ENCODE measurements around the gene SENP1. TPM values are rescaled to one million over a fixed set of nuclear protein-coding genes. Genes with fewer than 3 reads are reported as not detected.

Gene SENP1
- total and polyA plus RNA-seq, 8 donors: 1.9 to 8.9 (median 7.0) TPM

DNA sequence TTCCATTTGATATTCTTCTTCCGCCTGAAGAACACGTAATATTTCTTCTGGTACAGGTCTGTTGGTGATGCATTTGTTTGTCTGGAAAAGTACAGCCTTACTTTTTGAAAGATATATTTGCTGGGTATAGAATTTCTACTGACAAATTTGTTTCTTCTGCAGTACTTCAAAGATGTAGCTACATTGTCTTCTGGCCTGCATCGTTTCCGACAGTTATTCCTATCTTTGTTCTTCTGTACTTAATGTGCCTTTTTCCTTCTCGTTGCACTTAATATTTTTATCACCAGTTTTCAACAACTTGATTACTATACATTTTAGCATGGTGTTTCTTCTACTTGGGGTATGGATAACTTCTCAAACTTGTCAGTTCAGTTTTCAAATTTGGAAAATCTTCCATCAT is 47.1 kb downstream of the SENP1 start:
- Histone ChIP-seq H3K27ac (no peak overlapping the region), H3K27me3 (no peaks in the 10 kb centered on the region), H3K4me3 (no peak overlapping the region), H3K36me3 (peaks cover 0 to 36% (median 14%) of the 10 kb centered on the region in 3 donors), H3K4me1 (no peaks in the 10 kb centered on the region), H3K9me3 (no peaks in the 10 kb centered on the region)
- 97 to 98% methylated on average over 5 of the region's 5 CpGs for WGBS, 2 donors
- TF ChIP-seq, protein P1, sequence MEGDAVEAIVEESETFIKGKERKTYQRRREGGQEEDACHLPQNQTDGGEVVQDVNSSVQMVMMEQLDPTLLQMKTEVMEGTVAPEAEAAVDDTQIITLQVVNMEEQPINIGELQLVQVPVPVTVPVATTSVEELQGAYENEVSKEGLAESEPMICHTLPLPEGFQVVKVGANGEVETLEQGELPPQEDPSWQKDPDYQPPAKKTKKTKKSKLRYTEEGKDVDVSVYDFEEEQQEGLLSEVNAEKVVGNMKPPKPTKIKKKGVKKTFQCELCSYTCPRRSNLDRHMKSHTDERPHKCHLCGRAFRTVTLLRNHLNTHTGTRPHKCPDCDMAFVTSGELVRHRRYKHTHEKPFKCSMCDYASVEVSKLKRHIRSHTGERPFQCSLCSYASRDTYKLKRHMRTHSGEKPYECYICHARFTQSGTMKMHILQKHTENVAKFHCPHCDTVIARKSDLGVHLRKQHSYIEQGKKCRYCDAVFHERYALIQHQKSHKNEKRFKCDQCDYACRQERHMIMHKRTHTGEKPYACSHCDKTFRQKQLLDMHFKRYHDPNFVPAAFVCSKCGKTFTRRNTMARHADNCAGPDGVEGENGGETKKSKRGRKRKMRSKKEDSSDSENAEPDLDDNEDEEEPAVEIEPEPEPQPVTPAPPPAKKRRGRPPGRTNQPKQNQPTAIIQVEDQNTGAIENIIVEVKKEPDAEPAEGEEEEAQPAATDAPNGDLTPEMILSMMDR (IDR thresholded peaks at IDR 0.05): no peak
- FAIRE-seq (no peak), DNase-seq (no peak), ATAC-seq (no peak)
- intact Hi-C loops (cut with DNase I): no loop called here

DNA sequence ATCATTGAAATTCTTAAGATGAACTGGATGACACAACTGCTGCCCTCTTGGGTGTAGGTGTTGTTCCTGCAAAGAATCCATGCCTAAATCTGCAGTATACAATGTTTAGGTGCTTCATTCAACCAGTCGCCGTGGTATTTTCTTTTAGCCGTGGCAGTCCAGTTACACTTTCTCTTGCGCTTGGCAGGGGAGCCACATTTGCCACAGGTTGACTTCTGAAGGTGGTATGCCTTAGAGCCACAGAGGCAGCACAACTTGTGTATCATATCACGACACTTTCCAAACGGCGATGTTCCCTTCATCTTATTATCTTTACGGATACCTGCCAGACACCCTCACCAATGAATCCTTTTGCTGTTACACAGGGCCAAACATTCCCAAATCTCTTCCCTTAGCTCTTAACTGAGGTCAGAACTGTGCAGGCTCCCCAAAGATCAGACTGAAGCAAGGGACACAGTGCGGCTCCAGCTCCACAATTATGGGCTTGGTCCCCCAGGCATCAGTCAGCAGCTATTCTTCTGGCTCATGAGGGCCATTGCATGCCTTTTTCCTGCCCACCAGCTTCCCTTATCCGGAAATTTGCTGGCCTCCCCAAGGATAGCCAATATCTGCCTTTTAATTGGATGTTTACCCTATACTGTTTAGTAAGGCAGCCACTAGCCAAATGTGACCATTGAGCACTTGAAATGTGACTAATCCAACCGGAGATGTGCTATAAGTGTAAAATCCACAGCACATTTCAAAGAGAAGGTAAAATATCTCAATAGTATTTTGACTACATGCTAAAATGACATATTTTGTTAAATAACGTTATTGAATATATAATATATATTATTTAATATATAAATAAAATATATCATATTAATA is 50.7 kb downstream of the SENP1 start:
- intact Hi-C loops (cut with DNase I): no loop called here
- 96 to 97% methylated on average over 12 of the region's 12 CpGs for WGBS, 2 donors
- TF ChIP-seq, protein P1 (IDR thresholded peaks at IDR 0.05): no peak
- peaks cover 0 to 9% (median 0%) of the 10 kb centered on the region in 3 donors for H3K36me3 ChIP-seq
- FAIRE-seq (no peak), DNase-seq (no peak), ATAC-seq (no peak)
- H3K4me3 ChIP-seq: no peak overlapping the region
- no peak overlapping the region for H3K27ac ChIP-seq
- no peaks in the 10 kb centered on the region for H3K27me3 ChIP-seq
- no peaks in the 10 kb centered on the region for H3K9me3 ChIP-seq
- no peaks in the 10 kb centered on the region for H3K4me1 ChIP-seq

DNA sequence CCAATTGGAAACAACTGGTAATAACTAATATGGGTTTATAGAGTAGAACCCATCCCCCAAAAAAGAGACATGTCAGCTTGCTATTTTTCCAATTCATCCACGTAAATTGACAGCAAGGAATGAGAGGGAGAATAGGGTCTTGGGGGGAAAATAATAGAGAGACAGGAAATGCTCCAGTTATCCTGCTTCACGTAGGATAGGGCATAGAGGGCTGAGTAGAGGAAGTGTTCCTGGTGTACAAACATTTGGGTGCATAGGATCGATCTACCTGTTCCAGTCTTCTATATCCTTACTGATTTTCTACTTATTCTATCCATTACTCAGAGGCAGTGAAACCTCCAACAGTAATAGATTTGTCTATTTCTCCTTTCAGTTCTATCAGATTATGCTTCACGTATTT is 52.0 kb downstream of the SENP1 start:
- no peak overlapping the region for H3K27ac ChIP-seq
- peaks cover 0 to 2% (median 0%) of the 10 kb centered on the region in 3 donors for H3K36me3 ChIP-seq
- TF ChIP-seq, protein P1 (IDR thresholded peaks at IDR 0.05): no peak
- no peaks in the 10 kb centered on the region for H3K9me3 ChIP-seq
- FAIRE-seq (no peak), ATAC-seq (no peak), DNase-seq (no peak)
- H3K4me1 ChIP-seq: no peaks in the 10 kb centered on the region
- WGBS, 2 donors: 94 to 98% methylated on average over 4 of the region's 4 CpGs
- H3K4me3 ChIP-seq: no peak overlapping the region
- H3K27me3 ChIP-seq: no peaks in the 10 kb centered on the region
- intact Hi-C loops (cut with DNase I): no loop called here

DNA sequence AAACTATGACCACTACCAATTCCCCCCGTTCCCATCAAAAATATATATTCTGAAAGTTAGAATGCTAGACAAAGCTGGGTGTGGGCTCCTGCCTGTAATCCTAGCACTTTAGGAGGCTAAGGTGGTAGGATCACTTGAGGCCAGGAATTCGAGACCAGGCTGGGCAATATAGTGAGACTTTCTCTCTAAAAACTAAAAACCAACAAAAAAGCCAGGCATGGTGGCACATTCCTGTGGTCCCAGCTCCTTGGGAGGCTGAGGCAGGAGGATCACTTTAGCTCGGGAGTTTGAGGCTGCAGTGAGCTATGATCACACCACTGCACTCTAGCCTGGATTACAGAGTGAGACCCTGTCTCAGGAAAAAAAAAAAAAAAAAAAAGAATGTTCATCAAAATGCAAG is 52.8 kb downstream of the SENP1 start:
- H3K36me3 ChIP-seq: peaks cover 0 to 9% (median 0%) of the 10 kb centered on the region in 3 donors
- no peak overlapping the region for H3K4me3 ChIP-seq
- ATAC-seq: no peak
- no peaks in the 10 kb centered on the region for H3K27me3 ChIP-seq
- H3K9me3 ChIP-seq: no peaks in the 10 kb centered on the region
- 91 to 99% methylated on average over 3 of the region's 3 CpGs for WGBS, 2 donors
- TF ChIP-seq, protein P1 (IDR thresholded peaks at IDR 0.05): no peak
- DNase-seq: no peak
- no peak overlapping the region for H3K27ac ChIP-seq
- H3K4me1 ChIP-seq: no peaks in the 10 kb centered on the region
- no peak for FAIRE-seq
- intact Hi-C loops (cut with DNase I): no loop called here

DNA sequence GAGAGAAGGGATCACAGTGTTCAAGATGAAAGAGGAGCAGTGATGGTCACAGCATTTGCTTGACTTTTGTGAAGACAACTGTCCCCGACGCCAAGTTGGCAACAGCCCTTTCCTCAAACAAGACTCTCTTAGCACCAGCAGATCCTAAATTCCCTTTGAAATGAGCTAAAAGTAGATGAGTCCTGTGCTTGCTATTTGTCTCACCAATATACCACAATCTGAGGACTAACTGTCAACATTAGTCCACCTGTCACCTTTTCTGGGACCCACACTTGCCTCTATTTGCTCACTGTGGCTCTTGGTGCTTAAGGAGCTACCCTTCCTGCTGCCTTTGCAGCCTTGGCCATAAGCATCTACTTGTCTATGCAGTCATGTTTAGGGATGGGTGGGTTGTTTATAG is 54.2 kb downstream of the SENP1 start:
- TF ChIP-seq, protein P1 (IDR thresholded peaks at IDR 0.05): no peak
- no peak for DNase-seq
- 95 to 97% methylated on average over 2 of the region's 2 CpGs for WGBS, 2 donors
- Histone ChIP-seq H3K36me3 (peaks cover 0 to 19% (median 6%) of the 10 kb centered on the region in 3 donors), H3K9me3 (no peaks in the 10 kb centered on the region), H3K4me3 (no peak overlapping the region), H3K27ac (no peak overlapping the region), H3K27me3 (no peaks in the 10 kb centered on the region), H3K4me1 (no peaks in the 10 kb centered on the region)
- ATAC-seq: no peak
- intact Hi-C loops (cut with DNase I): no loop called here
- FAIRE-seq: no peak
